AG04449 (cell line): ENCODE measurements around the gene CEBPG.

Experiments used
- CTCF ChIA-PET: fragments of 350-600 bp; formaldehyde crosslinking; extraction: SDS; loops from one replicate; lab custom pipeline; 2021; ENCODE audit warnings: antibody characterized with exemption; lab: Yijun Ruan, JAX
- POLR2A ChIA-PET: fragments of 400-600, 350-600 bp; formaldehyde crosslinking; extraction: SDS; loops from one replicate; lab custom pipeline; 2020; ENCODE audit warnings: antibody characterized with exemption, inconsistent platforms; lab: Yijun Ruan, JAX
- DNase-seq: peaks from one replicate; pipeline ENCODE4 v3.0.0-alpha.2; 2010; ENCODE audit warnings: low read depth, low spot score
- H3K4me3 ChIP-seq: 2 replicates; pipeline ENCODE4 v1.5.1; 2011; ENCODE audit warnings: low read depth, mild to moderate bottlenecking, control low read depth, low read length
- CTCF ChIP-seq: IDR thresholded peaks from one replicate; pipeline ENCODE4 v1.5.1; 2011; ENCODE audit warnings: mild to moderate bottlenecking, moderate library complexity, low read length, control low read depth, inconsistent platforms; ENCODE audit not compliant: insufficient read depth; ENCODE audit errors: missing control alignments

CEBPG gene

GRCh38 chr19:33413426-33413725 lies 39.9 kb downstream of the CEBPG start:
- POLR2A ChIA-PET: no interaction called here
- TF ChIP-seq CTCF: no peak
- H3K4me3 ChIP-seq: no peak overlapping the region
- CTCF ChIA-PET: interaction anchor here (1.0 to 10.1 kb wide), 7 partner anchors 8 to 364 kb away, joined by 3 to 170 read pairs (median 4); no protein-coding TSS in a partner anchor
- DNase-seq: no peak

GRCh38 chr19:33413868-33414666 lies 40.6 kb downstream of the CEBPG start:
- ChIA-PET CTCF (interaction anchor here (1.0 to 10.1 kb wide), 11 partner anchors 9 to 364 kb away, joined by 3 to 170 read pairs (median 5); no protein-coding TSS in a partner anchor), POLR2A (no interaction called here)
- no peak for DNase-seq
- TF ChIP-seq CTCF: no peak
- no peak overlapping the region for H3K4me3 ChIP-seq

DNA sequence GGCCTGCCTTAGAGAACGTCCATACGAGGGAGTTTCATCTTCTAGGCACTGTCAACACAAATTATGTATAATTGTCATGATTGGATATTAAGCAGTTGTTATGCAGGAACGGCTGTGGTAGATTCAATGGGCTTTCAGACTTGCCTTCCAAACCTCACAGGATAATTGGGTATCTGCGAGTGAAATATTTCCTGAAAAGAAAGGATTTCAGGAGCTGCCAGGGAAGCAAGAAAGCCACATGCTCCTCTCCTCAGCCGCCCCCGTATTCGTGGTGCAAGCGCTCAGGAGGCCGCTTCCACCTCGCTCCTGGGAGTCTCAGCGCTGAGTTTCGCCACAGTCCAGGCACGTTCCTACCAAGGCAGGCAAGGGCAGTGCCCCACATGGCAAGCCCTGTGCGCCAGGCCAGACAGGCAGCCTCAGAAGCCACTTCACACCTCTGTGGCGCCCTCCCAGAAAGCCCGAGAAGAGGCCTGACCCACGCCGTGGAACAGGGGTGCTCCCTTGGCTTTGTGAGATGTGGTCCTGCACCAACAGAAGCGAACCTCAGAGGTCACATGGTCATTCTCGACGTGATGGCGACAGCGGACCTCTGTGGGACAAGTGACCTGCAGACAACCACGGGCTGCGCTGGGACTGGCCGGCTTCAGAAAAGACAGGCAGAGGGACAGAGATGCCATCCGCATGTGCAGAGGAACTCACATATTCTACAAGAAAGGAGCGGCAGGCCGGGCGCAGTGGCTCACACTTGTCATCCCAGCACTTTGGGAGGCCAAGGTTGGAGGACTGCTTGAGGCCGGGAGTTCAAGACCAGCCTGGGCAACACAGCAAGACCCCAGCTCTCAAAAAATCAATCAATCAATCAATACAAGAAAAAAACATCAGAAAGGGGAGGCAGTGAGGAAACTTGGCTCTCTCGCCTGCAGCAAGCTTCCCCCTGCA lies 41.4 kb downstream of the CEBPG start:
- H3K4me3 ChIP-seq: no peak overlapping the region
- no peak for TF ChIP-seq CTCF
- ChIA-PET CTCF (interaction anchor here (0.7 to 10.1 kb wide), 22 partner anchors 10 to 363 kb away, joined by 3 to 170 read pairs (median 4); no protein-coding TSS in a partner anchor), POLR2A (no interaction called here)
- DNase-seq: no peak

DNA sequence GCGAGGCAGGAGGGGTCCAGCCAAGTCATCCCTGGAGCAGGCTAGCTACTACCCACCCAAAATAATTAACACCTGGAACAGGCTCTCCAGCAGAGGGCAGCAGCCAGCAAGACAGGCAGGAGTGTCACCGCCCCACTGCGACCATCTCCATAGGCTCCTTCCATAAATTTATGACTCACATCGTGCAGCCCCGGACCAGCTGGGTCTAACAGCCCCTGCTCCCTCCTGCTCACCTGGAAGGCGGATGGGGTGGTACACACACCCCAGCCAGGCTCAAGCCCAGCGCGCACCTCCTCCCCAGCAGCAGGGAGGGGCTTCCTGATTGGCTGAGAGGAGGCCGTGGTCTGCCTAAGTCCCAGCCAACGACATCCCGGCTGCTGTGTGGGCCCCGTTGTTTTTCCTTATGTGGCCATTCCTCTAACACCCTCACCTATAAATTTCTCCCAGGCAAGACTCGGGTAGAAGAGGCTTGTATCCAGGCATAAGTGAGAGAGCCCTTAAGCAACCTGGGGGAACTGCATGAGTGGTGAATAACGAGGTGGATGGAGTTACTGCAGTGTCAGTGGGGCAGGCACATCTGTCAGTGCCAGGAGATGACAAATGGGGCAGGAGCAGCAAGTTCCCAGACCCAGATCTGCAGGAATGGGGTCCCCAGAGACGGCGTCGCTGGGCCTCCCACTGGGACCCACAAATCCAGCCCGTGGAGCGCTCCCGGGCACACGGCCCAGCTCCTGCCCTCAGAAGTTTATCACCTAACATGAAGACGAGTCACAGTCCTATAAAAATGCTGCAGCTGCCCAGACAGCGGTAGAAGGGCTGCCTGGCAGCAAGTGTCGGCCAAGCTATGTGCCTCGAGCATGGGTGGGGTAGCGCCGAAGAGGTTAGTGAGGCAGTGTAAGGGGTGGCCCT lies 43.1 kb downstream of the CEBPG start:
- POLR2A ChIA-PET: no interaction called here

GRCh38 chr19:33417751-33418150 lies 44.2 kb downstream of the CEBPG start:
- POLR2A ChIA-PET: no interaction called here
- TF ChIP-seq CTCF: no peak
- DNase-seq: no peak
- H3K4me3 ChIP-seq: no peak overlapping the region
- CTCF ChIA-PET: interaction anchor here (0.7 to 10.1 kb wide), 9 partner anchors 10 to 678 kb away, joined by 3 to 170 read pairs (median 8); no protein-coding TSS in a partner anchor

More for the DNA sequence above, 43.1 kb downstream of the CEBPG start:
- TF ChIP-seq CTCF: peak; percentile 74
- H3K4me3 ChIP-seq: peak overlapping the region; percentile 12; the same call in 1 of the 2 replicates
- CTCF ChIA-PET: interaction anchor here (0.7 to 10.1 kb wide), 31 partner anchors 8 to 679 kb away, joined by 3 to 170 read pairs (median 4); no protein-coding TSS in a partner anchor
- no peak for DNase-seq
